Tibial nerve (tissue), 4 donors: ENCODE data around the gene NYNRIN.

Source experiments
- EP300 ChIP-seq, 2 donors: sonication (generic); formaldehyde crosslinking; IDR thresholded peaks; one replicate each; pipeline ENCODE4 v1.6.1; 2017; ENCODE audit warnings: antibody characterized with exemption in 2 of 2, mild to moderate bottlenecking in 1 of 2
- POLR2A ChIP-seq, 2 donors: fragments of 450-650 bp; IDR thresholded peaks; one replicate each; pipeline ENCODE4 v1.6.1; 2017; ENCODE audit warnings: antibody characterized with exemption in 2 of 2, mild to moderate bottlenecking in 2 of 2, moderate library complexity in 2 of 2
- TF ChIP-seq, protein P1 (sequence below), 5 experiments: fragments of 200-600 bp in 3 of 5; fragments of 450-650 bp in 2 of 5; sonication (generic) in 3 of 5; IDR thresholded peaks; one replicate each; pipeline ENCODE4 v1.5.1; 2016 to 2019; ENCODE audit warnings: antibody characterized with exemption in 5 of 5, mild to moderate bottlenecking in 3 of 5, moderate library complexity in 2 of 5

DNA sequence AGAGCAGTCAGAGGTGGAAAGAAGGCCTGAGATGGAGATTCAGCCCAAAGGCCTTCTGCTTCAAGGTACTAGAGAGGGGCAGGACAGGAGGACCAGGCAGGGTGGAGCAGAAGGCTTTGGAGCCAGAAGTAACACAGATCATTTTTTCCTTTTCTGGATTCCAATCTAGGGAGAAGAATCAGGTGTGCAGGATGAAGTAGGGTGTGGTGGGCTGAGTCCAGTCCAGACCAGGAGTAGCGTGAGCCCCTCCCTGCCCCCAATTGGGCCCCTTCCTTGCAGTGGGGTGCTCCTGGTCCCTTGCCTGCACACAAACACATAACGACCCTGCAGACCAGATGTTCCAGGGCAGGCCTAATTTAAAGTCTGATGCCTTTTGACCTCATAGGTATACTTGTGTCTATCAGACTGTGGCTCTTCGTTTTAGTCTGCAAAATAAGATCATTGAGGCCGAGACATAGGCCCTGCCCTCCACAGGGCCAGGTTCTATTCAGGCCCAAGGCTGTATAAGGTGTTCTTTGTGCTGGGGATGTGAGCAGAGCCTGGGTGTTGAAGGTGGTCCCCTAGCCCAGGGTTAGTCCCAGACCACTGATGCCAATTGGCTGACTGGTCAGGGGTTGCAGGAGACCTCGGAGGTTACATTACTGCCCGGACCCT lies 1.0 kb upstream of the NYNRIN start:
- TF ChIP-seq, protein P1, sequence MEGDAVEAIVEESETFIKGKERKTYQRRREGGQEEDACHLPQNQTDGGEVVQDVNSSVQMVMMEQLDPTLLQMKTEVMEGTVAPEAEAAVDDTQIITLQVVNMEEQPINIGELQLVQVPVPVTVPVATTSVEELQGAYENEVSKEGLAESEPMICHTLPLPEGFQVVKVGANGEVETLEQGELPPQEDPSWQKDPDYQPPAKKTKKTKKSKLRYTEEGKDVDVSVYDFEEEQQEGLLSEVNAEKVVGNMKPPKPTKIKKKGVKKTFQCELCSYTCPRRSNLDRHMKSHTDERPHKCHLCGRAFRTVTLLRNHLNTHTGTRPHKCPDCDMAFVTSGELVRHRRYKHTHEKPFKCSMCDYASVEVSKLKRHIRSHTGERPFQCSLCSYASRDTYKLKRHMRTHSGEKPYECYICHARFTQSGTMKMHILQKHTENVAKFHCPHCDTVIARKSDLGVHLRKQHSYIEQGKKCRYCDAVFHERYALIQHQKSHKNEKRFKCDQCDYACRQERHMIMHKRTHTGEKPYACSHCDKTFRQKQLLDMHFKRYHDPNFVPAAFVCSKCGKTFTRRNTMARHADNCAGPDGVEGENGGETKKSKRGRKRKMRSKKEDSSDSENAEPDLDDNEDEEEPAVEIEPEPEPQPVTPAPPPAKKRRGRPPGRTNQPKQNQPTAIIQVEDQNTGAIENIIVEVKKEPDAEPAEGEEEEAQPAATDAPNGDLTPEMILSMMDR (IDR thresholded peaks at IDR 0.05) = no peak
- TF ChIP-seq EP300 (IDR thresholded peaks at IDR 0.05) (no peak), POLR2A (IDR thresholded peaks at IDR 0.05) (no peak)
